Stimulated activated CD8-positive, alpha-beta memory T cell treated with anti-CD3 and anti-CD28 coated beads, Interleukin-7, amount 100 ng/mL, for 4 hours (primary cell): ENCODE data around the gene RNF149.

Source experiments
- DNase-seq, 2 donors: peaks; one replicate each; pipeline ENCODE4 v3.0.0-alpha.2; 2020; ENCODE audit warnings: low read depth in 2 of 2

The RNF149 gene

GRCh38 chr2:101230541-101231001 is 77.9 kb downstream of the RNF149 start:
- no peak for DNase-seq
